GM23338 (cell line): Measurements from ENCODE around the gene BID. TPM values are rescaled to one million over a fixed set of nuclear protein-coding genes. Genes with fewer than 3 reads are reported as not detected.

Experiments
- ATAC-seq: fragments of 200-7000 bp; cut with Tn5 transposase; 3 replicates; pipeline ENCODE4 v1.9.1; 2020
- DNase-seq: peaks from one replicate; pipeline ENCODE4 v3.0.0-alpha.2; 2015; ENCODE audit warnings: low spot score
- H2AFZ ChIP-seq: fragments of 200-600 bp; sonication (generic); 2 replicates; pipeline ENCODE4 v1.8.0; 2016; ENCODE audit warnings: antibody characterized with exemption, mild to moderate bottlenecking, moderate library complexity
- H3F3A ChIP-seq: fragments of 200-600 bp; sonication (generic); replicated peaks from 2 replicates; pipeline ENCODE4 v1.8.0; 2017; ENCODE audit warnings: antibody characterized with exemption, mixed run types, low read depth
- H3K27ac ChIP-seq: fragments of 200-600 bp; sonication (generic); 2 replicates; pipeline ENCODE4 v1.6.1; 2016; ENCODE audit warnings: low read depth
- H3K27me3 ChIP-seq: fragments of 200-600 bp; sonication (generic); 2 replicates; pipeline ENCODE4 v1.8.0; 2016; ENCODE audit warnings: mild to moderate bottlenecking, mixed run types, moderate library complexity; ENCODE audit not compliant: insufficient read depth
- H3K36me3 ChIP-seq: fragments of 200-600 bp; sonication (generic); 2 replicates; pipeline ENCODE4 v1.8.0; 2016; ENCODE audit warnings: mild to moderate bottlenecking; ENCODE audit not compliant: insufficient read depth
- H3K4me1 ChIP-seq: fragments of 200-600 bp; sonication (generic); 2 replicates; pipeline ENCODE4 v1.8.0; 2016; ENCODE audit warnings: mild to moderate bottlenecking, moderate library complexity; ENCODE audit not compliant: insufficient read depth
- H3K4me2 ChIP-seq: fragments of 200-600 bp; sonication (generic); 2 replicates; pipeline ENCODE4 v1.7.1; 2017; ENCODE audit warnings: mixed run types
- H3K4me3 ChIP-seq: fragments of 200-600 bp; sonication (generic); 2 replicates; pipeline ENCODE4 v1.6.1; 2016; ENCODE audit warnings: mixed run types
- H3K79me2 ChIP-seq: fragments of 200-600 bp; sonication (generic); replicated peaks from 2 replicates; pipeline ENCODE4 v1.8.0; 2017; ENCODE audit warnings: mild to moderate bottlenecking; ENCODE audit not compliant: insufficient read depth
- H3K9me2 ChIP-seq: fragments of 200-600 bp; sonication (generic); 2 replicates; pipeline ENCODE4 v1.8.0; 2017; ENCODE audit not compliant: insufficient read depth
- H4K20me1 ChIP-seq: fragments of 200-600 bp; sonication (generic); replicated peaks from 2 replicates; pipeline ENCODE4 v1.8.0; 2017; ENCODE audit warnings: mild to moderate bottlenecking; ENCODE audit not compliant: insufficient read depth
- H3K27ac Mint-ChIP-seq: 2 replicates; pipeline ENCODE4 v1.8.0; 2020; ENCODE audit warnings: inconsistent platforms, mild to moderate bottlenecking, moderate library complexity, mixed read lengths
- H3K27me3 Mint-ChIP-seq: 3 replicates; pipeline ENCODE4 v1.8.0; 2022; ENCODE audit warnings: low read depth, mild to moderate bottlenecking, moderate library complexity, mixed read lengths, inconsistent platforms; ENCODE audit not compliant: insufficient read depth, poor library complexity
- H3K36me3 Mint-ChIP-seq: 3 replicates; pipeline ENCODE4 v1.8.0; 2021; ENCODE audit warnings: low read depth, mild to moderate bottlenecking, inconsistent platforms, moderate library complexity, mixed read lengths
- H3K4me1 Mint-ChIP-seq: 3 replicates; pipeline ENCODE4 v1.8.0; 2020; ENCODE audit warnings: mild to moderate bottlenecking, inconsistent platforms, mixed read lengths
- H3K4me3 Mint-ChIP-seq: 3 replicates; pipeline ENCODE4 v1.8.0; 2021; ENCODE audit warnings: moderate library complexity, mild to moderate bottlenecking, inconsistent platforms, mixed read lengths
- H3K9me3 Mint-ChIP-seq: 3 replicates; pipeline ENCODE4 v1.8.0; 2020; ENCODE audit warnings: moderate library complexity, mild to moderate bottlenecking, inconsistent platforms, mixed read lengths
- CREB1 ChIP-seq: fragments of 250-450 bp; sonication (Bioruptor Pico); IDR thresholded peaks from 2 replicates; pipeline ENCODE4 v1.5.0; 2020; ENCODE audit warnings: low read depth, mild to moderate bottlenecking, moderate library complexity
- CTCF ChIP-seq, 2 experiments: fragments of 200-600 bp in 1 of 2; sonication (generic) in 1 of 2; conservative IDR thresholded peaks; 2 replicates each; pipeline versions ENCODE4 v1.5.1 to v1.6.1; 2016 to 2017; ENCODE audit warnings: antibody characterized with exemption in 2 of 2, low read depth in 2 of 2, mild to moderate bottlenecking in 2 of 2, moderate library complexity in 1 of 2
- JUNB ChIP-seq: IDR thresholded peaks from one replicate; pipeline ENCODE4 v1.6.1; 2016; ENCODE audit warnings: antibody characterized with exemption; ENCODE audit not compliant: unreplicated experiment
- NANOG ChIP-seq: IDR thresholded peaks from 2 replicates; pipeline ENCODE4 v1.6.1; 2016; ENCODE audit warnings: antibody characterized with exemption, borderline replicate concordance
- REST ChIP-seq: IDR thresholded peaks from one replicate; pipeline ENCODE4 v1.6.1; 2018; ENCODE audit warnings: antibody characterized with exemption; ENCODE audit not compliant: unreplicated experiment
- STAT1 ChIP-seq: IDR thresholded peaks from one replicate; pipeline ENCODE4 v1.6.1; 2016; ENCODE audit warnings: antibody characterized with exemption; ENCODE audit not compliant: unreplicated experiment
- ZNF114 ChIP-seq: fragments of 250-450 bp; sonication (Bioruptor Pico); IDR thresholded peaks from 2 replicates; pipeline ENCODE4 v1.5.0; 2020; ENCODE audit warnings: mild to moderate bottlenecking, moderate library complexity
- ZNF331 ChIP-seq: fragments of 250-450 bp; sonication (Bioruptor Pico); IDR thresholded peaks from 2 replicates; pipeline ENCODE4 v1.5.0; 2020; ENCODE audit warnings: low read depth, mild to moderate bottlenecking, moderate library complexity
- polyA plus RNA-seq: library from polyadenylated mRNA; unstranded; fragments of >200 nt; fragmentation: Nextera tagmentation; extraction: Ambion mirVana; gene quantifications from 2 replicates; pipeline ENCODE4 v1.2.1, GENCODE V29; 2016
- total RNA-seq: library from RNA; depleted of rRNA; stranded (reverse); fragments of >200 nt; shearing (Covaris generic); gene quantifications from 2 replicates; pipeline ENCODE4 v1.2.3, GENCODE V29; 2014
- TF ChIP-seq, protein P1 (sequence below): fragments of 250-450 bp; sonication (Bioruptor Pico); IDR thresholded peaks from 2 replicates; pipeline ENCODE4 v1.5.0; 2020; ENCODE audit warnings: mild to moderate bottlenecking, moderate library complexity

Gene BID
- total and polyA plus RNA-seq, 2 experiments from 2014 or later = 65.1 to 125 TPM

DNA sequence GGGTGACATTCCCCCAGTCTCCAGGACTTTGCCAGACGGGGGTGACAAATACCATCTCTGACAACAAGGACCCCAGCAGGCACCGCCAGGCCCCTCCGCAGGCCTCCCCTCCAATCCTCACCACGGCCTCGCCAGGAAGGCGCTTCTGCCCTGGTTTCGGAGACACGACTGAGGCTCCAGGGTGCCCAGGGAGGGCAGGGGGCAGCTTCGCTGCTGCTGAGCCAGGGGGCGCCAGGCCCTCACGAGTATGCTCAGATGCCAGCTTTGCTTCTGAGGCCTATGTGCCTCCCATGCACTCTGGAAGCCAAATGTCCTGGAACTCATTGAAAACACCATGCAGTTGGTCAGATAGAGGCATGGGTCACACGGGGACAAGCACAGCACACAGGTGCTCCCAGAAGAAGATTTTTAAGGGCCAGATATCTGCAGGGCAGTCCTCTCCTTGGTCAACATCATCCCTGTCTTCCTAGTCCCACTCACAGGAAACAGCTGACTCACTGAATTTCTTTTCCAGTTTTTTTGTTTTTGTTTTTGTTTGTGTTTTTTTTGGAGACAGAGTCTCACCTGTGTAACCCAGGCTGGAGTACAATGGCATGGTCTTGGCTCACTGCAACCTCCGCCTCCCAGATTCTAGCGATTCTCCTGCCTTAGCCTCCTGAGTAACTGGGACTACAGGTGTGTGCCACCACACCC, 19.9 kb downstream of the BID start:
- peaks cover 25% of the 10 kb centered on the region for H3K79me2 ChIP-seq
- no peaks in the 10 kb centered on the region for H4K20me1 ChIP-seq
- no peaks in the 10 kb centered on the region for H3K4me1 ChIP-seq
- H3K4me2 ChIP-seq = no peak overlapping the region
- H3K36me3 Mint-ChIP-seq = peaks cover 3% of the 10 kb centered on the region; the same call in 1 of the 3 replicates
- DNase-seq = peak; percentile 76
- 0 out of 2 replicates have a peak overlapping the region, but pooled peaks have one; percentile 57 for H3K27ac Mint-ChIP-seq
- peaks cover 7% of the 10 kb centered on the region for H3K27me3 Mint-ChIP-seq
- TF ChIP-seq CTCF (conservative IDR thresholded peaks at IDR 0.05; ENCODE audit: low read depth in 2 of 2) (peak; percentile 67 to 76), CREB1 (CRISPR knock-in tag) (no peak), ZNF114 (CRISPR knock-in tag) (no peak)
- peaks cover 3% of the 10 kb centered on the region; the same call in 1 of the 2 replicates for H3F3A ChIP-seq
- H2AFZ ChIP-seq = no peak overlapping the region
- no peaks in the 10 kb centered on the region for H3K9me2 ChIP-seq
- H3K4me1 Mint-ChIP-seq = no peaks in the 10 kb centered on the region
- H3K4me3 Mint-ChIP-seq = no peak overlapping the region
- no peaks in the 10 kb centered on the region for H3K27me3 ChIP-seq
- ATAC-seq = peak; percentile 83
- H3K9me3 Mint-ChIP-seq = no peaks in the 10 kb centered on the region
- H3K36me3 ChIP-seq = no peaks in the 10 kb centered on the region
- H3K4me3 ChIP-seq = no peak overlapping the region
- peak overlapping the region; percentile 70; the same call in 1 of the 2 replicates for H3K27ac ChIP-seq

DNA sequence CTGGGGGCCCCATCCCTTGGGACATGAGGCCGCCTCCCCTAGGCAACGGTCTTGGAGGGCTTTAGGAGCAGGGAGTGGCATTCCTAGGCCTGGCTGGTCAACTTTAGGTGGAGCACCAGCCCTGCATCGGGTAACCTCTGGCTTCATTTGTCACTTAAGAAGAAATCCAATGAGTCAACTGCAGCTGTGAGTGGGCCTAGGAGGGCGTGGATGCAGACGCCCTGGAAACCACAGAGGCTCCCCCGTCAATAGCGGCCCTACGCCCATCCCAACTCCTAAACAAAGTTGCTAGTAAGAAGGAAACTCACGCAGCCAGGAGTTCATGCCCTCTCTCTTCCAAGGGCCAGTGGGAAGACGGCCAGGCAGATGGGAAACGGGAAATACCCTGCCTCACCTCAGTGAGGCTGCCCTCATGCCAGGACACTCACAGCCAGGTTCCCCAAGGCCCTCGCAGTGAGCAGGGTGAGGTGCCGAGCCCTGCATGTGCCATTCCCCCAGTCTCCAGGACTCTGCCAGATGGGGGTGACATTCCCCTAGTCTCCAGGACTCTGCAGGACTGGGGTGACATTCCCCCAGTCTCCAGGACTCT, 20.8 kb downstream of the BID start:
- no peak overlapping the region for H3K27ac ChIP-seq
- peaks cover 19% of the 10 kb centered on the region for H3K79me2 ChIP-seq
- ATAC-seq = no peak
- no peaks in the 10 kb centered on the region for H3K4me1 ChIP-seq
- no peak overlapping the region for H3K4me2 ChIP-seq
- no peak overlapping the region for H3K4me3 ChIP-seq
- Mint-ChIP-seq H3K27me3 (peaks cover 7% of the 10 kb centered on the region), H3K9me3 (no peaks in the 10 kb centered on the region), H3K27ac (no peak overlapping the region), H3K36me3 (peaks cover 3% of the 10 kb centered on the region; the same call in 1 of the 3 replicates), H3K4me1 (no peaks in the 10 kb centered on the region), H3K4me3 (no peak overlapping the region)
- H3K9me2 ChIP-seq = no peaks in the 10 kb centered on the region
- no peak overlapping the region for H2AFZ ChIP-seq
- H4K20me1 ChIP-seq = no peaks in the 10 kb centered on the region
- no peaks in the 10 kb centered on the region for H3K27me3 ChIP-seq
- peaks cover 7% of the 10 kb centered on the region; the same call in 1 of the 2 replicates for H3F3A ChIP-seq
- no peaks in the 10 kb centered on the region for H3K36me3 ChIP-seq
- DNase-seq = no peak
- TF ChIP-seq ZNF331 (CRISPR knock-in tag) = no peak
- TF ChIP-seq, protein P1, sequence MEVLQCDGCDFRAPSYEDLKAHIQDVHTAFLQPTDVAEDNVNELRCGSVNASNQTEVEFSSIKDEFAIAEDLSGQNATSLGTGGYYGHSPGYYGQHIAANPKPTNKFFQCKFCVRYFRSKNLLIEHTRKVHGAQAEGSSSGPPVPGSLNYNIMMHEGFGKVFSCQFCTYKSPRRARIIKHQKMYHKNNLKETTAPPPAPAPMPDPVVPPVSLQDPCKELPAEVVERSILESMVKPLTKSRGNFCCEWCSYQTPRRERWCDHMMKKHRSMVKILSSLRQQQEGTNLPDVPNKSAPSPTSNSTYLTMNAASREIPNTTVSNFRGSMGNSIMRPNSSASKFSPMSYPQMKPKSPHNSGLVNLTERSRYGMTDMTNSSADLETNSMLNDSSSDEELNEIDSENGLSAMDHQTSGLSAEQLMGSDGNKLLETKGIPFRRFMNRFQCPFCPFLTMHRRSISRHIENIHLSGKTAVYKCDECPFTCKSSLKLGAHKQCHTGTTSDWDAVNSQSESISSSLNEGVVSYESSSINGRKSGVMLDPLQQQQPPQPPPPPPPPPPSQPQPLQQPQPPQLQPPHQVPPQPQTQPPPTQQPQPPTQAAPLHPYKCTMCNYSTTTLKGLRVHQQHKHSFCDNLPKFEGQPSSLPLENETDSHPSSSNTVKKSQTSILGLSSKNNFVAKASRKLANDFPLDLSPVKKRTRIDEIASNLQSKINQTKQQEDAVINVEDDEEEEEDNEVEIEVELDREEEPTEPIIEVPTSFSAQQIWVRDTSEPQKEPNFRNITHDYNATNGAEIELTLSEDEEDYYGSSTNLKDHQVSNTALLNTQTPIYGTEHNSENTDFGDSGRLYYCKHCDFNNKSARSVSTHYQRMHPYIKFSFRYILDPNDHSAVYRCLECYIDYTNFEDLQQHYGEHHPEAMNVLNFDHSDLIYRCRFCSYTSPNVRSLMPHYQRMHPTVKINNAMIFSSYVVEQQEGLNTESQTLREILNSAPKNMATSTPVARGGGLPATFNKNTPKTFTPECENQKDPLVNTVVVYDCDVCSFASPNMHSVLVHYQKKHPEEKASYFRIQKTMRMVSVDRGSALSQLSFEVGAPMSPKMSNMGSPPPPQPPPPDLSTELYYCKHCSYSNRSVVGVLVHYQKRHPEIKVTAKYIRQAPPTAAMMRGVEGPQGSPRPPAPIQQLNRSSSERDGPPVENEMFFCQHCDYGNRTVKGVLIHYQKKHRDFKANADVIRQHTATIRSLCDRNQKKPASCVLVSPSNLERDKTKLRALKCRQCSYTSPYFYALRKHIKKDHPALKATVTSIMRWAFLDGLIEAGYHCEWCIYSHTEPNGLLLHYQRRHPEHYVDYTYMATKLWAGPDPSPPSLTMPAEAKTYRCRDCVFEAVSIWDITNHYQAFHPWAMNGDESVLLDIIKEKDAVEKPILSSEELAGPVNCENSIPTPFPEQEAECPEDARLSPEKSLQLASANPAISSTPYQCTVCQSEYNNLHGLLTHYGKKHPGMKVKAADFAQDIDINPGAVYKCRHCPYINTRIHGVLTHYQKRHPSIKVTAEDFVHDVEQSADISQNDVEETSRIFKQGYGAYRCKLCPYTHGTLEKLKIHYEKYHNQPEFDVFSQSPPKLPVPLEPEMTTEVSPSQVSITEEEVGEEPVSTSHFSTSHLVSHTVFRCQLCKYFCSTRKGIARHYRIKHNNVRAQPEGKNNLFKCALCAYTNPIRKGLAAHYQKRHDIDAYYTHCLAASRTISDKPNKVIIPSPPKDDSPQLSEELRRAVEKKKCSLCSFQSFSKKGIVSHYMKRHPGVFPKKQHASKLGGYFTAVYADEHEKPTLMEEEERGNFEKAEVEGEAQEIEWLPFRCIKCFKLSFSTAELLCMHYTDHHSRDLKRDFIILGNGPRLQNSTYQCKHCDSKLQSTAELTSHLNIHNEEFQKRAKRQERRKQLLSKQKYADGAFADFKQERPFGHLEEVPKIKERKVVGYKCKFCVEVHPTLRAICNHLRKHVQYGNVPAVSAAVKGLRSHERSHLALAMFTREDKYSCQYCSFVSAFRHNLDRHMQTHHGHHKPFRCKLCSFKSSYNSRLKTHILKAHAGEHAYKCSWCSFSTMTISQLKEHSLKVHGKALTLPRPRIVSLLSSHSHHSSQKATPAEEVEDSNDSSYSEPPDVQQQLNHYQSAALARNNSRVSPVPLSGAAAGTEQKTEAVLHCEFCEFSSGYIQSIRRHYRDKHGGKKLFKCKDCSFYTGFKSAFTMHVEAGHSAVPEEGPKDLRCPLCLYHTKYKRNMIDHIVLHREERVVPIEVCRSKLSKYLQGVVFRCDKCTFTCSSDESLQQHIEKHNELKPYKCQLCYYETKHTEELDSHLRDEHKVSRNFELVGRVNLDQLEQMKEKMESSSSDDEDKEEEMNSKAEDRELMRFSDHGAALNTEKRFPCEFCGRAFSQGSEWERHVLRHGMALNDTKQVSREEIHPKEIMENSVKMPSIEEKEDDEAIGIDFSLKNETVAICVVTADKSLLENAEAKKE (CRISPR knock-in tag) = no peak
- TF ChIP-seq STAT1 = no peak
- no peak for TF ChIP-seq ZNF114 (CRISPR knock-in tag)
- no peak for TF ChIP-seq JUNB
- no peak for TF ChIP-seq REST
- TF ChIP-seq NANOG = no peak
